ENCODE results near the gene CAVIN4.

CAVIN4 gene

DNA sequence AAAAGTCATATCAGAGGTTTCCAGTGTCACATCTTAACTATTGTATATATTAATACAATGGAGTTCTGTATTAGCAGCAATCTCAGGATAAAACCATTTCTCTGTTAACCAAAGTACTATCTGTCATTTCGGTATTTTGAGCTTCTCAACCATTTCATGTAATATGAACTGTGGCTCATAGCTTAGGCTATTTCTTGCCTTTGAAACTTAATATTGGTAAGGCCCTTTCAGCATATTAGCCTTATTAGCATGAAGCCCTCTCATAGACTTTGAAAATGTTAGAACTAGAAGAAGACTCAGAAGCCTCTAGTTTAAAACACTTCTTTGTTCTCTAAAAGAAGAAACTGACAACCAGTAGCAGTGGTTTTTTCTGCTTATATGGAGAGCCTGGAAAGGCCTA, 731 bp downstream of the CAVIN4 start:
- TF ChIP-seq CREB5 (CRISPR knock-in tag; IDR thresholded peaks at IDR 0.05; ENCODE audit: low read depth), result no peak
- no peak for TF ChIP-seq ZNF565 (CRISPR knock-in tag; conservative IDR thresholded peaks at IDR 0.05; ENCODE audit: low read depth)
- no peak for TF ChIP-seq ZNF70 (CRISPR knock-in tag; IDR thresholded peaks at IDR 0.05)
- TF ChIP-seq SNAI2 (CRISPR knock-in tag; IDR thresholded peaks at IDR 0.05), result no peak
- no peak for TF ChIP-seq ZNF8 (CRISPR knock-in tag; IDR thresholded peaks at IDR 0.05)
- TF ChIP-seq, protein P1, sequence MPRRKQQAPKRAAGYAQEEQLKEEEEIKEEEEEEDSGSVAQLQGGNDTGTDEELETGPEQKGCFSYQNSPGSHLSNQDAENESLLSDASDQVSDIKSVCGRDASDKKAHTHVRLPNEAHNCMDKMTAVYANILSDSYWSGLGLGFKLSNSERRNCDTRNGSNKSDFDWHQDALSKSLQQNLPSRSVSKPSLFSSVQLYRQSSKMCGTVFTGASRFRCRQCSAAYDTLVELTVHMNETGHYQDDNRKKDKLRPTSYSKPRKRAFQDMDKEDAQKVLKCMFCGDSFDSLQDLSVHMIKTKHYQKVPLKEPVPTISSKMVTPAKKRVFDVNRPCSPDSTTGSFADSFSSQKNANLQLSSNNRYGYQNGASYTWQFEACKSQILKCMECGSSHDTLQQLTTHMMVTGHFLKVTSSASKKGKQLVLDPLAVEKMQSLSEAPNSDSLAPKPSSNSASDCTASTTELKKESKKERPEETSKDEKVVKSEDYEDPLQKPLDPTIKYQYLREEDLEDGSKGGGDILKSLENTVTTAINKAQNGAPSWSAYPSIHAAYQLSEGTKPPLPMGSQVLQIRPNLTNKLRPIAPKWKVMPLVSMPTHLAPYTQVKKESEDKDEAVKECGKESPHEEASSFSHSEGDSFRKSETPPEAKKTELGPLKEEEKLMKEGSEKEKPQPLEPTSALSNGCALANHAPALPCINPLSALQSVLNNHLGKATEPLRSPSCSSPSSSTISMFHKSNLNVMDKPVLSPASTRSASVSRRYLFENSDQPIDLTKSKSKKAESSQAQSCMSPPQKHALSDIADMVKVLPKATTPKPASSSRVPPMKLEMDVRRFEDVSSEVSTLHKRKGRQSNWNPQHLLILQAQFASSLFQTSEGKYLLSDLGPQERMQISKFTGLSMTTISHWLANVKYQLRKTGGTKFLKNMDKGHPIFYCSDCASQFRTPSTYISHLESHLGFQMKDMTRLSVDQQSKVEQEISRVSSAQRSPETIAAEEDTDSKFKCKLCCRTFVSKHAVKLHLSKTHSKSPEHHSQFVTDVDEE (CRISPR knock-in tag; IDR thresholded peaks at IDR 0.05), result no peak
- TF ChIP-seq BACH2 (CRISPR knock-in tag; IDR thresholded peaks at IDR 0.05; ENCODE audit: borderline replicate concordance), result no peak
- TF ChIP-seq ZFP30 (CRISPR knock-in tag; IDR thresholded peaks at IDR 0.05), result no peak
- no peak for TF ChIP-seq ISL1 (CRISPR knock-in tag; IDR thresholded peaks at IDR 0.05)
- TF ChIP-seq ZC3H10 (CRISPR knock-in tag; IDR thresholded peaks at IDR 0.05), result no peak
- no peak for TF ChIP-seq ARNTL (CRISPR knock-in tag; IDR thresholded peaks at IDR 0.05; ENCODE audit: borderline replicate concordance, low read depth)
- TF ChIP-seq TCF4 (CRISPR knock-in tag; IDR thresholded peaks at IDR 0.05; ENCODE audit: borderline replicate concordance), result no peak
- TF ChIP-seq, protein P2, sequence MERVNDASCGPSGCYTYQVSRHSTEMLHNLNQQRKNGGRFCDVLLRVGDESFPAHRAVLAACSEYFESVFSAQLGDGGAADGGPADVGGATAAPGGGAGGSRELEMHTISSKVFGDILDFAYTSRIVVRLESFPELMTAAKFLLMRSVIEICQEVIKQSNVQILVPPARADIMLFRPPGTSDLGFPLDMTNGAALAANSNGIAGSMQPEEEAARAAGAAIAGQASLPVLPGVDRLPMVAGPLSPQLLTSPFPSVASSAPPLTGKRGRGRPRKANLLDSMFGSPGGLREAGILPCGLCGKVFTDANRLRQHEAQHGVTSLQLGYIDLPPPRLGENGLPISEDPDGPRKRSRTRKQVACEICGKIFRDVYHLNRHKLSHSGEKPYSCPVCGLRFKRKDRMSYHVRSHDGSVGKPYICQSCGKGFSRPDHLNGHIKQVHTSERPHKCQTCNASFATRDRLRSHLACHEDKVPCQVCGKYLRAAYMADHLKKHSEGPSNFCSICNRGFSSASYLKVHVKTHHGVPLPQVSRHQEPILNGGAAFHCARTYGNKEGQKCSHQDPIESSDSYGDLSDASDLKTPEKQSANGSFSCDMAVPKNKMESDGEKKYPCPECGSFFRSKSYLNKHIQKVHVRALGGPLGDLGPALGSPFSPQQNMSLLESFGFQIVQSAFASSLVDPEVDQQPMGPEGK (CRISPR knock-in tag; IDR thresholded peaks at IDR 0.05; ENCODE audit: borderline replicate concordance), result no peak
- ATAC-seq, result no peak

- TF ChIP-seq ISL1 (CRISPR knock-in tag; IDR thresholded peaks at IDR 0.05) (no peak), ARNTL (CRISPR knock-in tag; IDR thresholded peaks at IDR 0.05; ENCODE audit: borderline replicate concordance, low read depth) (no peak), ZFP30 (CRISPR knock-in tag; IDR thresholded peaks at IDR 0.05) (no peak), PPARA (CRISPR knock-in tag; IDR thresholded peaks at IDR 0.05; ENCODE audit: borderline replicate concordance) (no peak), CSDC2 (CRISPR knock-in tag; IDR thresholded peaks at IDR 0.05) (no peak), ZC3H10 (CRISPR knock-in tag; IDR thresholded peaks at IDR 0.05) (no peak)
- TF ChIP-seq, protein P1 (CRISPR knock-in tag; IDR thresholded peaks at IDR 0.05), result no peak
- ATAC-seq, result no peak
Observed at GRCh38 chr9:100579665-100580064, 1.8 kb downstream of the CAVIN4 start.

GRCh38 chr9:100580257-100580656, 2.4 kb downstream of the CAVIN4 start:
- ATAC-seq, result no peak
- no peak for TF ChIP-seq TCF4 (CRISPR knock-in tag; IDR thresholded peaks at IDR 0.05; ENCODE audit: borderline replicate concordance)
- TF ChIP-seq, protein P3, sequence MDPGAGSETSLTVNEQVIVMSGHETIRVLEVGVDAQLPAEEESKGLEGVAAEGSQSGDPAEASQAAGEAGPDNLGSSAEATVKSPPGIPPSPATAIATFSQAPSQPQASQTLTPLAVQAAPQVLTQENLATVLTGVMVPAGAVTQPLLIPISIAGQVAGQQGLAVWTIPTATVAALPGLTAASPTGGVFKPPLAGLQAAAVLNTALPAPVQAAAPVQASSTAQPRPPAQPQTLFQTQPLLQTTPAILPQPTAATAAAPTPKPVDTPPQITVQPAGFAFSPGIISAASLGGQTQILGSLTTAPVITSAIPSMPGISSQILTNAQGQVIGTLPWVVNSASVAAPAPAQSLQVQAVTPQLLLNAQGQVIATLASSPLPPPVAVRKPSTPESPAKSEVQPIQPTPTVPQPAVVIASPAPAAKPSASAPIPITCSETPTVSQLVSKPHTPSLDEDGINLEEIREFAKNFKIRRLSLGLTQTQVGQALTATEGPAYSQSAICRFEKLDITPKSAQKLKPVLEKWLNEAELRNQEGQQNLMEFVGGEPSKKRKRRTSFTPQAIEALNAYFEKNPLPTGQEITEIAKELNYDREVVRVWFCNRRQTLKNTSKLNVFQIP (CRISPR knock-in tag; IDR thresholded peaks at IDR 0.05; ENCODE audit: borderline replicate concordance, low read depth), result no peak
- TF ChIP-seq TOX (CRISPR knock-in tag; IDR thresholded peaks at IDR 0.05; ENCODE audit: borderline replicate concordance), result no peak
- TF ChIP-seq, protein P1 (CRISPR knock-in tag; IDR thresholded peaks at IDR 0.05), result no peak
- TF ChIP-seq PPARA (CRISPR knock-in tag; IDR thresholded peaks at IDR 0.05; ENCODE audit: borderline replicate concordance), result no peak
- TF ChIP-seq, protein P4, sequence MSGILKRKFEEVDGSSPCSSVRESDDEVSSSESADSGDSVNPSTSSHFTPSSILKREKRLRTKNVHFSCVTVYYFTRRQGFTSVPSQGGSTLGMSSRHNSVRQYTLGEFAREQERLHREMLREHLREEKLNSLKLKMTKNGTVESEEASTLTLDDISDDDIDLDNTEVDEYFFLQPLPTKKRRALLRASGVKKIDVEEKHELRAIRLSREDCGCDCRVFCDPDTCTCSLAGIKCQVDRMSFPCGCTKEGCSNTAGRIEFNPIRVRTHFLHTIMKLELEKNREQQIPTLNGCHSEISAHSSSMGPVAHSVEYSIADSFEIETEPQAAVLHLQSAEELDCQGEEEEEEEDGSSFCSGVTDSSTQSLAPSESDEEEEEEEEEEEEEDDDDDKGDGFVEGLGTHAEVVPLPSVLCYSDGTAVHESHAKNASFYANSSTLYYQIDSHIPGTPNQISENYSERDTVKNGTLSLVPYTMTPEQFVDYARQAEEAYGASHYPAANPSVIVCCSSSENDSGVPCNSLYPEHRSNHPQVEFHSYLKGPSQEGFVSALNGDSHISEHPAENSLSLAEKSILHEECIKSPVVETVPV (CRISPR knock-in tag; IDR thresholded peaks at IDR 0.05), result no peak
- TF ChIP-seq ISL1 (CRISPR knock-in tag; IDR thresholded peaks at IDR 0.05), result peak; percentile 26; the same call in 1 of the 2 replicates
